Measurements from ENCODE around the gene PRKN.

The PRKN gene

GRCh38 chr6:161836643-161837448, 890.7 kb downstream of the PRKN start:
- Histone ChIP-seq H3K79me2 (ENCODE audit: insufficient read depth, low read depth) (no peaks in the 10 kb centered on the region), H3K27me3 (ENCODE audit: insufficient read depth, low read depth) (no peaks in the 10 kb centered on the region), H4K20me1 (ENCODE audit: insufficient read depth) (no peaks in the 10 kb centered on the region), H3K36me3 (ENCODE audit: insufficient read depth) (no peaks in the 10 kb centered on the region), H3K4me3 (IDR thresholded peaks at IDR 0.05; ENCODE audit: insufficient read depth, low read depth, low read length) (no peak overlapping the region), H3K4me1 (ENCODE audit: low read depth, poor library complexity, severe bottlenecking) (no peaks in the 10 kb centered on the region), H3K9ac (no peak overlapping the region), H3K4me2 (no peak overlapping the region), H2AFZ (ENCODE audit: low read depth) (no peak overlapping the region), H3K27ac (no peak overlapping the region)
- TF ChIP-seq, protein P1, sequence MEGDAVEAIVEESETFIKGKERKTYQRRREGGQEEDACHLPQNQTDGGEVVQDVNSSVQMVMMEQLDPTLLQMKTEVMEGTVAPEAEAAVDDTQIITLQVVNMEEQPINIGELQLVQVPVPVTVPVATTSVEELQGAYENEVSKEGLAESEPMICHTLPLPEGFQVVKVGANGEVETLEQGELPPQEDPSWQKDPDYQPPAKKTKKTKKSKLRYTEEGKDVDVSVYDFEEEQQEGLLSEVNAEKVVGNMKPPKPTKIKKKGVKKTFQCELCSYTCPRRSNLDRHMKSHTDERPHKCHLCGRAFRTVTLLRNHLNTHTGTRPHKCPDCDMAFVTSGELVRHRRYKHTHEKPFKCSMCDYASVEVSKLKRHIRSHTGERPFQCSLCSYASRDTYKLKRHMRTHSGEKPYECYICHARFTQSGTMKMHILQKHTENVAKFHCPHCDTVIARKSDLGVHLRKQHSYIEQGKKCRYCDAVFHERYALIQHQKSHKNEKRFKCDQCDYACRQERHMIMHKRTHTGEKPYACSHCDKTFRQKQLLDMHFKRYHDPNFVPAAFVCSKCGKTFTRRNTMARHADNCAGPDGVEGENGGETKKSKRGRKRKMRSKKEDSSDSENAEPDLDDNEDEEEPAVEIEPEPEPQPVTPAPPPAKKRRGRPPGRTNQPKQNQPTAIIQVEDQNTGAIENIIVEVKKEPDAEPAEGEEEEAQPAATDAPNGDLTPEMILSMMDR (conservative IDR thresholded peaks at IDR 0.05; ENCODE audit: low read depth, low read length): no peak

GRCh38 chr6:161835500-161836215, 891.9 kb downstream of the PRKN start:
- H3K36me3 ChIP-seq (ENCODE audit: insufficient read depth): no peaks in the 10 kb centered on the region

DNA sequence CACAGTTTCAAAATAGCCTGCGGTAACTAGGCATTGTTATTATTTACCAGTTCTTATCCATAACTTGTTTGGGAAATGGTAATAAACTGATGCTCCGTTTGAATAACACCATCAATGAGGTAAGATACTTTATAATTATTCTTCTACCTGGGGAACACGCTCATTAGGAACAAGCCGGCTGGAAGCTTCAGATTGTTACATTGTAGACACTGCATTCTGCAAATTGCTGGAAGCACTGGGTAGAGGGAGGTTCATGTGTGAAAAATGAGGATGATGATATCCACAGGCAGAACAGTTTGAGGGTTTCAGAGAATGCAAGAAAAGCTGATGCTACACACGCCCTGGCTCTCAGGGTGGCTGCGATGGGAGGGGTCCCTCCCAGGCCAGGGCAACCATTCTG, 893.1 kb downstream of the PRKN start:
- Histone ChIP-seq H3K4me2 (no peak overlapping the region), H4K20me1 (ENCODE audit: insufficient read depth) (no peaks in the 10 kb centered on the region), H3K27me3 (ENCODE audit: insufficient read depth, low read depth) (no peaks in the 10 kb centered on the region), H2AFZ (ENCODE audit: low read depth) (no peak overlapping the region), H3K9ac (no peak overlapping the region), H3K27ac (no peak overlapping the region), H3K79me2 (ENCODE audit: insufficient read depth, low read depth) (no peaks in the 10 kb centered on the region), H3K4me3 (IDR thresholded peaks at IDR 0.05; ENCODE audit: insufficient read depth, low read depth, low read length) (no peak overlapping the region), H3K36me3 (ENCODE audit: insufficient read depth) (no peaks in the 10 kb centered on the region), H3K4me1 (ENCODE audit: low read depth, poor library complexity, severe bottlenecking) (no peaks in the 10 kb centered on the region)
- TF ChIP-seq, protein P1 (conservative IDR thresholded peaks at IDR 0.05; ENCODE audit: low read depth, low read length): no peak

More at GRCh38 chr6:161835500-161836215, 891.9 kb downstream of the PRKN start:
- Histone ChIP-seq H3K27me3 (ENCODE audit: insufficient read depth, low read depth) (no peaks in the 10 kb centered on the region), H3K4me2 (no peak overlapping the region), H3K27ac (no peak overlapping the region), H4K20me1 (ENCODE audit: insufficient read depth) (no peaks in the 10 kb centered on the region), H3K79me2 (ENCODE audit: insufficient read depth, low read depth) (no peaks in the 10 kb centered on the region), H3K4me3 (IDR thresholded peaks at IDR 0.05; ENCODE audit: insufficient read depth, low read depth, low read length) (no peak overlapping the region), H3K9ac (no peak overlapping the region), H3K4me1 (ENCODE audit: low read depth, poor library complexity, severe bottlenecking) (no peaks in the 10 kb centered on the region), H2AFZ (ENCODE audit: low read depth) (no peak overlapping the region)
- TF ChIP-seq, protein P1 (conservative IDR thresholded peaks at IDR 0.05; ENCODE audit: low read depth, low read length): no peak

GRCh38 chr6:161833099-161833860, 894.3 kb downstream of the PRKN start:
- Histone ChIP-seq H3K79me2 (ENCODE audit: insufficient read depth, low read depth) (no peaks in the 10 kb centered on the region), H3K27me3 (ENCODE audit: insufficient read depth, low read depth) (no peaks in the 10 kb centered on the region), H2AFZ (ENCODE audit: low read depth) (no peak overlapping the region), H3K4me2 (no peak overlapping the region), H3K4me3 (IDR thresholded peaks at IDR 0.05; ENCODE audit: insufficient read depth, low read depth, low read length) (no peak overlapping the region), H3K36me3 (ENCODE audit: insufficient read depth) (no peaks in the 10 kb centered on the region), H3K4me1 (ENCODE audit: low read depth, poor library complexity, severe bottlenecking) (no peaks in the 10 kb centered on the region), H4K20me1 (ENCODE audit: insufficient read depth) (no peaks in the 10 kb centered on the region), H3K27ac (no peak overlapping the region), H3K9ac (no peak overlapping the region)
- TF ChIP-seq, protein P1 (conservative IDR thresholded peaks at IDR 0.05; ENCODE audit: low read depth, low read length): no peak
